PC-9 (cell line): ENCODE results near the gene PCED1B.

ENCODE experiments used
- EZH2 ChIP-seq: fragments of 200-600 bp; sonication (generic); IDR thresholded peaks from 2 replicates; pipeline ENCODE4 v1.8.0; 2017; ENCODE audit warnings: antibody characterized with exemption, low read depth
- TF ChIP-seq, protein P1 (sequence below): fragments of 200-600 bp; sonication (generic); conservative IDR thresholded peaks from 2 replicates; pipeline ENCODE4 v1.6.1; 2017; ENCODE audit warnings: mixed run types, antibody characterized with exemption, mild to moderate bottlenecking, moderate library complexity

DNA sequence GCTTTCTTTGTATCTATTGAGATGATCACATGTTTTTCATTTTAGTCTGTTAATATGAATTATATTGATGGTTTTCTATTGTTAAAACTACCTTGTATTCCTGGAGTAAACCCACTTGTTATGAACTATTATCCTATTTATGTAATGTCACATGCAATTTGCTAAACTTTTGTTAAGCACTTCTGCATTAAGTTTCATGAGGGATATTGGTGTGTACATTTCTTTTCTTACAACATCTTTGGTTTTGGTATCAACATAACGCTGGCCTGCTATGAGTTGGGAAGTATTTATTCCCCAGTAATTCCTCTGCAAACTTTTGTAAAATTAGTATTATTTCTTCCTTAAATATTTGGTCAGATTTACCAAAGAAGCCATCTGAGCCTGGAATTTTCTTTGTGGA lies 46.8 kb downstream of the PCED1B start:
- TF ChIP-seq, protein P1, sequence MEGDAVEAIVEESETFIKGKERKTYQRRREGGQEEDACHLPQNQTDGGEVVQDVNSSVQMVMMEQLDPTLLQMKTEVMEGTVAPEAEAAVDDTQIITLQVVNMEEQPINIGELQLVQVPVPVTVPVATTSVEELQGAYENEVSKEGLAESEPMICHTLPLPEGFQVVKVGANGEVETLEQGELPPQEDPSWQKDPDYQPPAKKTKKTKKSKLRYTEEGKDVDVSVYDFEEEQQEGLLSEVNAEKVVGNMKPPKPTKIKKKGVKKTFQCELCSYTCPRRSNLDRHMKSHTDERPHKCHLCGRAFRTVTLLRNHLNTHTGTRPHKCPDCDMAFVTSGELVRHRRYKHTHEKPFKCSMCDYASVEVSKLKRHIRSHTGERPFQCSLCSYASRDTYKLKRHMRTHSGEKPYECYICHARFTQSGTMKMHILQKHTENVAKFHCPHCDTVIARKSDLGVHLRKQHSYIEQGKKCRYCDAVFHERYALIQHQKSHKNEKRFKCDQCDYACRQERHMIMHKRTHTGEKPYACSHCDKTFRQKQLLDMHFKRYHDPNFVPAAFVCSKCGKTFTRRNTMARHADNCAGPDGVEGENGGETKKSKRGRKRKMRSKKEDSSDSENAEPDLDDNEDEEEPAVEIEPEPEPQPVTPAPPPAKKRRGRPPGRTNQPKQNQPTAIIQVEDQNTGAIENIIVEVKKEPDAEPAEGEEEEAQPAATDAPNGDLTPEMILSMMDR: no peak
- TF ChIP-seq EZH2: no peak
